ENCODE measurements around the gene SLC35F5.
A peak's percentile ranks its signal among the peaks of the same experiment; 100 is the strongest.

SLC35F5 gene

DNA sequence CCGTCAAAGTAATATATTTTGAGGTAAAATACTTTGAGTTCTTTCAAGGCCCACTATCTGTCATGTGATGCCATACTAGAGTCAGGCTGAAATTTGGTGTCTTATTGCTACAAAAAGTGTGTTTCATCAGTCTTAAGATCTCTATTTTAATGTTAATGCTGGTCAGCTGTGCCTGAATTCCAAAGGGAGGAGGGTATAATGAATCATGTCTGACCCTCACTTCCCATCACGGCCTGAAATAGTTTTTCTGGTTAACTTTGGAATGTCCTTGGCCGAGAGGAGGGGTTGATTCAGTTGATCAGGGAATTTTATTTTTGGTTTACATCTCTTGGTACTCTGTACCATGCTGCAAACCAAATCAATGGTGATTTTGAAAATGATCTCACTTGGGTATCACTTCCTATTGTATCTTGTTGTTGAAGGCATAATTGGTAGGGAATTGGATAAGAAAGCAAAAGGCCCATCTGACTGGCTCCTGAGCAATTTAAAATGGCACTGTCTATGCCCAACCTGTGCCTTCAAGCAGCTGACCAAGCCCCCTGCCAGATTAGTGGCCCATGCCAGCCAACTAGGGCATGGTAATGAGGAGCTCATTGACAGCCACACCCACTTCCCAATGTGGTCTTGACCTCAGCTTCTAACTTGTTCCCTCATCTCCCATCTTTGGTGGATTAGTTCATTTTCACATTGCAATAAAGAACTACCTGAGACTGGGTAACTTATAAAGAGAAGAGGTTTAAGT, 6.1 kb upstream of the SLC35F5 start:
- Histone ChIP-seq H3K36me3 (no peaks in the 10 kb centered on the region), H3K27me3 (ENCODE audit: insufficient read depth, low read depth, severe bottlenecking) (no peaks in the 10 kb centered on the region), H3K4me3 (ENCODE audit: low read depth, low read length) (no peak overlapping the region), H3K9me3 (ENCODE audit: severe bottlenecking) (peaks cover 2% of the 10 kb centered on the region), H3K27ac (no peak overlapping the region)
- TF ChIP-seq, protein P1, sequence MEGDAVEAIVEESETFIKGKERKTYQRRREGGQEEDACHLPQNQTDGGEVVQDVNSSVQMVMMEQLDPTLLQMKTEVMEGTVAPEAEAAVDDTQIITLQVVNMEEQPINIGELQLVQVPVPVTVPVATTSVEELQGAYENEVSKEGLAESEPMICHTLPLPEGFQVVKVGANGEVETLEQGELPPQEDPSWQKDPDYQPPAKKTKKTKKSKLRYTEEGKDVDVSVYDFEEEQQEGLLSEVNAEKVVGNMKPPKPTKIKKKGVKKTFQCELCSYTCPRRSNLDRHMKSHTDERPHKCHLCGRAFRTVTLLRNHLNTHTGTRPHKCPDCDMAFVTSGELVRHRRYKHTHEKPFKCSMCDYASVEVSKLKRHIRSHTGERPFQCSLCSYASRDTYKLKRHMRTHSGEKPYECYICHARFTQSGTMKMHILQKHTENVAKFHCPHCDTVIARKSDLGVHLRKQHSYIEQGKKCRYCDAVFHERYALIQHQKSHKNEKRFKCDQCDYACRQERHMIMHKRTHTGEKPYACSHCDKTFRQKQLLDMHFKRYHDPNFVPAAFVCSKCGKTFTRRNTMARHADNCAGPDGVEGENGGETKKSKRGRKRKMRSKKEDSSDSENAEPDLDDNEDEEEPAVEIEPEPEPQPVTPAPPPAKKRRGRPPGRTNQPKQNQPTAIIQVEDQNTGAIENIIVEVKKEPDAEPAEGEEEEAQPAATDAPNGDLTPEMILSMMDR (IDR thresholded peaks at IDR 0.05; ENCODE audit: low read depth, low read length), result no peak
- no peak for DNase-seq

DNA sequence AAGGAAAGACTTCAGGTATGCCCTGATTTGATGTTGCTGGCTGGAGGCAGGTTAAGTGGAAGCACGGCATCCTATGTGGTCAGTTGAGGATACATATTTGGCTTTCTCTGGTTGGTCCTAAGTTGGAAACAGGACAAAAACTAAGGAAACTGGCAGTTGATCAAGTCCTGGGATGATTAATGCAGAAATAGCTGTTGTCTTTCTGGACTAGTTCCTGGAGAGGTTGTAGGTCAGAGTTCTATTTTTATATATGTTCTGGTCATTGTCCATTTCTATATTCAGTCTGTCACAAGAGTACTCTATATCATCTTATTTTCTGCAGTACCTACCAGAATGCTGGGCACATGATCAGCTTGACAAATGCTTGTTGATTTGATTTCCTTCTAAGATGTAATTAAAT, 4.0 kb upstream of the SLC35F5 start:
- H3K9me3 ChIP-seq (ENCODE audit: severe bottlenecking), result peaks cover 2% of the 10 kb centered on the region
- no peak overlapping the region for H3K4me3 ChIP-seq (ENCODE audit: low read depth, low read length)
- no peak overlapping the region for H3K27ac ChIP-seq
- no peaks in the 10 kb centered on the region for H3K27me3 ChIP-seq (ENCODE audit: insufficient read depth, low read depth, severe bottlenecking)
- no peak for DNase-seq
- TF ChIP-seq, protein P1 (IDR thresholded peaks at IDR 0.05; ENCODE audit: low read depth, low read length), result no peak
- no peaks in the 10 kb centered on the region; the same call in 1 of the 2 replicates for H3K36me3 ChIP-seq

DNA sequence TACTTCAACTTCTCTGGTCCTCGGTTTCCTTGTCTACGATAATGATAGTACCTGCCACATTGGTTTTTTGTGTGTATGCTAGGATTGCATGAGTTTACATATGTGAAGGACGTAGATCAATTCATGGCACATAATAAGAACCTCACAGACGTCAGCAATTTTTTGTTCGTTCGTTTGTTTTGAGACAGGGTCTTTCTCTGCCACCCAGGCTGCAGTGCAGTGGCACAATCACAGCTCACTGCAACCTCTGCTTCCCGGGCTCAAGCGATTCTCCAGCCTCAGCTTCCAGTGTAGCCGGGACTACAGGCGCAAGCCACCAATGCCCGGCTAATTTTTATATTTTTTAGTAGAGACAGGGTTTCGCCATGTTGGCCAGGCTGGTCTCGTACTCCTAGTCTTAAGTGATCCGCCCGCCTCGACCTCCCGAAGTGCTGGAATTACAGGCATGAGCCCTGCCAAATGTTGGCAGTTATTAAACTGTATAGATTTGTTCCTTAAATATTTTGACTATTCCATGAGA, 756 bp upstream of the SLC35F5 start:
- DNase-seq, result no peak
- peak overlapping the region; percentile 97 for H3K4me3 ChIP-seq (ENCODE audit: low read depth, low read length)
- peaks cover 7% of the 10 kb centered on the region for H3K36me3 ChIP-seq
- H3K27ac ChIP-seq, result peak overlapping the region; percentile 95
- H3K9me3 ChIP-seq (ENCODE audit: severe bottlenecking), result no peaks in the 10 kb centered on the region
- TF ChIP-seq, protein P1 (IDR thresholded peaks at IDR 0.05; ENCODE audit: low read depth, low read length), result no peak
- H3K27me3 ChIP-seq (ENCODE audit: insufficient read depth, low read depth, severe bottlenecking), result no peaks in the 10 kb centered on the region

DNA sequence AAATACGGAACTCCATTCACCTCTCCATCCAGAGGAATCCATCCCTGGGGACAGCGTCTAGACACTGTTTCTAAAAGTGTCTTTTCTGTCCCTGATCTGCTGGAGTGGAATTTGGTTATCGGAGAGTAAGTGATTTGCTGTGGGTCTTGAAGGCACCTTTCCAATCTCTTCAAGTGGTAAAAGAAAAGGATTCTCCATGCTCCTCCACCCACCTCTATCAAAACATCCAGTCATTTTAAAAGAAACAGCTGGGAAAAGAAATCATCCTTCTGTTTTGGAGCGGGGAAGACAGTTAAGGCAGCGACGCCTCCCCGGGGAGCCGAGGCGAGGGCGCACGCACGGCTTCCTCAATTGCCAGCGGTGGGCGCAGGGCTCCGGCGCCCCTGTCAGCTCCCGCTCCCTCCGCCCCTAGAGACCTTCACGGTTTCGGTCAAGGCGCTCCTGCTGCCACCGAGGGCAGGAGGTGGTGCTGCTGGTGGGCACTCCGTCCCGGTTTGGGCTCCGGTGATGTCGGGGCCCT, 547 bp downstream of the SLC35F5 start:
- no peaks in the 10 kb centered on the region for H3K9me3 ChIP-seq (ENCODE audit: severe bottlenecking)
- H3K36me3 ChIP-seq, result peaks cover 12% of the 10 kb centered on the region
- no peak for DNase-seq
- TF ChIP-seq, protein P1 (IDR thresholded peaks at IDR 0.05; ENCODE audit: low read depth, low read length), result no peak
- peak overlapping the region; percentile 95 for H3K27ac ChIP-seq
- peak overlapping the region; percentile 97 for H3K4me3 ChIP-seq (ENCODE audit: low read depth, low read length)
- H3K27me3 ChIP-seq (ENCODE audit: insufficient read depth, low read depth, severe bottlenecking), result no peaks in the 10 kb centered on the region

DNA sequence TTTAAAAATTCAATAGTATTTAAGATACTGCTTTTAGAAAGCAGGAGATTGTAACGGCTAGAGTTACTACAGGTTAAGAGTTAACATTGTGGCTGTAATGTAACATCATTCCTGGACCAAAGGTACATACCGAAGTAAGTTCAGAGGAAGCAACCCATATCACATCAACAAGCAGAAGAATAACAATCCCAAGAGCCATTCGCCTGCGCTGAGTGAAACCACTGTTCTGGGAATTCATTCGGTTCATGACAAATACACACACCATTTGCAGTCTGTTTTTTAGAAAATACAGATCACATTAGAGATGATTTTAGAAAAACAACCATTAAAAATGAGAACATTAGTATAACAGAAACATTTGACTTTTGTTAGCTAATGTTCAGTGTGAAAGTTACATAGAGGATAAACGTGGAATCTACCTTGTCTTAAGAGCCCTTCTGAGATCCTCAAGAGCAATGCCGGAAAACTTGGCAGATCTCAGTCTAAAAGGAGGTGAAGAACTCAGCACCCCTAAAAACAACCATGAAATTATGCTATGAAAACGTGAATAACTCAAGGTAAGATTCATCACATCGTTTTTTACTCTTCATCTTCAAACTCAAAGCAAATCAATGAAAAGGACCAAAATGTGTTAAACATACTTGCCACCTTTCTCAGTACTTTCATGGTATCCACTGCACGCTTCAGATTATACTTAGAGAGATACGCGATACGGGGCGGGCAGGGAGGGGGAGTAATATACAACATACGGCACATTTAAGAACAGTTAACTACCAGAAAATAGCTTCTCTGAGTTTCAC, 1.2 kb downstream of the SLC35F5 start:
- no peak overlapping the region for H3K27ac ChIP-seq

More for the DNA sequence above, 1.2 kb downstream of the SLC35F5 start:
- Histone ChIP-seq H3K9me3 (ENCODE audit: severe bottlenecking) (no peaks in the 10 kb centered on the region), H3K36me3 (peaks cover 17% of the 10 kb centered on the region), H3K4me3 (ENCODE audit: low read depth, low read length) (peak overlapping the region; percentile 97), H3K27me3 (ENCODE audit: insufficient read depth, low read depth, severe bottlenecking) (no peaks in the 10 kb centered on the region)
- TF ChIP-seq, protein P1 (IDR thresholded peaks at IDR 0.05; ENCODE audit: low read depth, low read length), result no peak
- DNase-seq, result no peak

Data from WERI-Rb-1 (cell line).